Pulmonary artery endothelial cell (primary cell): ENCODE measurements around the gene EMC9. TPM values are rescaled to one million over a fixed set of nuclear protein-coding genes. Genes with fewer than 3 reads are reported as not detected.

Experiments
- DNase-seq: peaks from one replicate; pipeline ENCODE4 v3.0.0-alpha.2; 2011; ENCODE audit warnings: low read depth, low spot score
- total RNA-seq: library from RNA; depleted of rRNA; stranded (reverse); fragments of >200 nt; gene quantifications from 2 replicates; pipeline ENCODE4 v1.2.3, GENCODE V29; 2014

Gene EMC9
- 22.7 and 27.6 TPM in 2 replicates for total RNA-seq

GRCh38 chr14:24141097-24141880 lies at the start of gene EMC9:
EMC9 (minus strand) TSS chr14:24141591; CDS start chr14:24141304, 287 bp downstream.
- DNase-seq: peak; percentile 95

GRCh38 chr14:24190416-24190815 lies 49.0 kb upstream of the EMC9 start:
- no peak for DNase-seq

GRCh38 chr14:24189460-24189859 lies 48.1 kb upstream of the EMC9 start:
- DNase-seq: no peak

GRCh38 chr14:24189059-24189375 lies 47.6 kb upstream of the EMC9 start:
- DNase-seq: no peak

GRCh38 chr14:24188251-24189058 lies 47.1 kb upstream of the EMC9 start, which contains the start of gene IPO4:
IPO4 (minus strand) TSS chr14:24188816; CDS start chr14:24188787, 29 bp downstream.
- peak; percentile 93 for DNase-seq

GRCh38 chr14:24187539-24187915 lies 46.1 kb upstream of the EMC9 start:
- no peak for DNase-seq

GRCh38 chr14:24186831-24187538 lies 45.6 kb upstream of the EMC9 start:
- DNase-seq: no peak

GRCh38 chr14:24185741-24186140 lies 44.4 kb upstream of the EMC9 start:
- no peak for DNase-seq

- no peak for DNase-seq
Observed at GRCh38 chr14:24185026-24185425, 43.6 kb upstream of the EMC9 start.

GRCh38 chr14:24184104-24184970 lies 42.9 kb upstream of the EMC9 start:
- no peak for DNase-seq

- no peak for DNase-seq
Observed at GRCh38 chr14:24183014-24183481, 41.7 kb upstream of the EMC9 start.

- DNase-seq: no peak
Observed at GRCh38 chr14:24182110-24182882, 40.9 kb upstream of the EMC9 start.

- no peak for DNase-seq
Observed at GRCh38 chr14:24181371-24182077, 40.1 kb upstream of the EMC9 start.

- DNase-seq: peak; percentile 29
Observed at GRCh38 chr14:24179961-24180796, 38.8 kb upstream of the EMC9 start.

GRCh38 chr14:24179294-24179960 lies 38.0 kb upstream of the EMC9 start:
- DNase-seq: no peak

GRCh38 chr14:24178399-24179178 lies 37.2 kb upstream of the EMC9 start:
- no peak for DNase-seq

- no peak for DNase-seq
Observed at GRCh38 chr14:24177891-24178290, 36.5 kb upstream of the EMC9 start.
